Nephron (organoid): ENCODE results near the gene SH3BP4.
A peak's percentile ranks its signal among the peaks of the same experiment; 100 is the strongest.

Experiments
- H3K27ac Mint-ChIP-seq, 3 experiments: 2 replicates each; pipeline ENCODE4 v1.8.0; 2020; ENCODE audit warnings: mixed read lengths in 3 of 3, mild to moderate bottlenecking in 2 of 3, moderate library complexity in 1 of 3
- H3K27me3 Mint-ChIP-seq: 2 replicates; pipeline ENCODE4 v1.8.0; 2021; ENCODE audit warnings: low read depth, mild to moderate bottlenecking, moderate library complexity, mixed read lengths
- H3K36me3 Mint-ChIP-seq: 2 replicates; pipeline ENCODE4 v1.8.0; 2020; ENCODE audit warnings: low read depth, mixed read lengths
- H3K4me1 Mint-ChIP-seq: 2 replicates; pipeline ENCODE4 v1.8.0; 2020; ENCODE audit warnings: mixed read lengths
- H3K4me3 Mint-ChIP-seq, 3 experiments: 2 replicates each; pipeline ENCODE4 v1.8.0; 2020; ENCODE audit warnings: mild to moderate bottlenecking in 3 of 3, mixed read lengths in 3 of 3, moderate library complexity in 2 of 3
- H3K9me3 Mint-ChIP-seq: 2 replicates; pipeline ENCODE4 v1.8.0; 2020; ENCODE audit warnings: mixed read lengths
- TF ChIP-seq, protein P1 (sequence below), 3 experiments: fragments of 200-600 bp; sonication (generic); IDR thresholded peaks; one replicate each; pipeline ENCODE4 v1.5.0; 2021; ENCODE audit warnings: antibody characterized with exemption in 3 of 3; ENCODE audit not compliant: unreplicated experiment in 3 of 3

The SH3BP4 gene

GRCh38 chr2:234994438-234995321 lies 42.9 kb downstream of the SH3BP4 start:
- peaks cover 19% of the 10 kb centered on the region for H3K36me3 Mint-ChIP-seq
- TF ChIP-seq, protein P1, sequence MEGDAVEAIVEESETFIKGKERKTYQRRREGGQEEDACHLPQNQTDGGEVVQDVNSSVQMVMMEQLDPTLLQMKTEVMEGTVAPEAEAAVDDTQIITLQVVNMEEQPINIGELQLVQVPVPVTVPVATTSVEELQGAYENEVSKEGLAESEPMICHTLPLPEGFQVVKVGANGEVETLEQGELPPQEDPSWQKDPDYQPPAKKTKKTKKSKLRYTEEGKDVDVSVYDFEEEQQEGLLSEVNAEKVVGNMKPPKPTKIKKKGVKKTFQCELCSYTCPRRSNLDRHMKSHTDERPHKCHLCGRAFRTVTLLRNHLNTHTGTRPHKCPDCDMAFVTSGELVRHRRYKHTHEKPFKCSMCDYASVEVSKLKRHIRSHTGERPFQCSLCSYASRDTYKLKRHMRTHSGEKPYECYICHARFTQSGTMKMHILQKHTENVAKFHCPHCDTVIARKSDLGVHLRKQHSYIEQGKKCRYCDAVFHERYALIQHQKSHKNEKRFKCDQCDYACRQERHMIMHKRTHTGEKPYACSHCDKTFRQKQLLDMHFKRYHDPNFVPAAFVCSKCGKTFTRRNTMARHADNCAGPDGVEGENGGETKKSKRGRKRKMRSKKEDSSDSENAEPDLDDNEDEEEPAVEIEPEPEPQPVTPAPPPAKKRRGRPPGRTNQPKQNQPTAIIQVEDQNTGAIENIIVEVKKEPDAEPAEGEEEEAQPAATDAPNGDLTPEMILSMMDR (IDR thresholded peaks at IDR 0.05; ENCODE audit: unreplicated experiment in 3 of 3), result no peak
- H3K27ac Mint-ChIP-seq, result peak overlapping the region; percentile 29 to 50 (median 31)
- no peaks in the 10 kb centered on the region for H3K27me3 Mint-ChIP-seq
- no peaks in the 10 kb centered on the region for H3K9me3 Mint-ChIP-seq
- H3K4me1 Mint-ChIP-seq, result peaks cover 52% of the 10 kb centered on the region
- no peak overlapping the region for H3K4me3 Mint-ChIP-seq

DNA sequence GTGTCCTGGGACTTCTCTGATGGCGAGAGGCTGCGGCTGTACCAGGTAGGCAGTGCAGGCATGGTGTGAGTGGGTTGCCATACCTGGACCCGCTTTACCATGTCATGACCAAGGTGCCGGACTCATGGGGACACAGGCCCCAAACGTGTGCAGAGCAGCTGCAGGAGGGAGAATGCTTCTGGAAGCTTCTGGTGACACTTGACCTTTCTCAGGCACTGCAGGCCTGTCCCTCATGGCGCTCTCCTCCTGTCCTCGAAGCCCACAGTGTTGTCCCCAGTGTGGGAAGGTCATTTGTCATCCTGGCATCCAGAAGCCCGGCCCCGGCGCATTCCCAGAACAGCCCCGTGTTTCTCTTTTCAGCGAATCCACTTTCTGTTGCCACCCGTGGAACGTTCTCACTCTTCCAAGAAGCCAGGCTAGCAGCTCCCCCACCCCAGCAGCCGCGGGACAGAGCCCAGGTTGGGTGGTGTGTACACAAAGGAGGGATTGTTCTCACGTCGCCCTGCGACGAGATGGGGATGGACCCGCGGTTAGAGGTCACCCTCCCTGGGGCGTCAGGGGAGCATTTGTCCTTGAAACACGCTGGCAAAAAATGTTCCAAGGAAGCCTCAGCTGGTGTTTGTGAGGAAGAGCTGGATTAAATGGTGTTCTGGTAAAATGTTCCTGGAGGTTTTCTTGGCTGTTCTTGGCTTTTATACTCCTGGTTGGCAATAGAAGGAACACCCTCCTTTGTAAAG lies 43.7 kb downstream of the SH3BP4 start:
- H3K36me3 Mint-ChIP-seq, result peaks cover 19% of the 10 kb centered on the region
- no peaks in the 10 kb centered on the region for H3K27me3 Mint-ChIP-seq
- H3K4me1 Mint-ChIP-seq, result peaks cover 57% of the 10 kb centered on the region
- TF ChIP-seq, protein P1 (IDR thresholded peaks at IDR 0.05; ENCODE audit: unreplicated experiment in 3 of 3), result no peak
- H3K4me3 Mint-ChIP-seq, result no peak overlapping the region
- no peaks in the 10 kb centered on the region for H3K9me3 Mint-ChIP-seq
- H3K27ac Mint-ChIP-seq, result peak overlapping the region; percentile 33 to 80 (median 66)

DNA sequence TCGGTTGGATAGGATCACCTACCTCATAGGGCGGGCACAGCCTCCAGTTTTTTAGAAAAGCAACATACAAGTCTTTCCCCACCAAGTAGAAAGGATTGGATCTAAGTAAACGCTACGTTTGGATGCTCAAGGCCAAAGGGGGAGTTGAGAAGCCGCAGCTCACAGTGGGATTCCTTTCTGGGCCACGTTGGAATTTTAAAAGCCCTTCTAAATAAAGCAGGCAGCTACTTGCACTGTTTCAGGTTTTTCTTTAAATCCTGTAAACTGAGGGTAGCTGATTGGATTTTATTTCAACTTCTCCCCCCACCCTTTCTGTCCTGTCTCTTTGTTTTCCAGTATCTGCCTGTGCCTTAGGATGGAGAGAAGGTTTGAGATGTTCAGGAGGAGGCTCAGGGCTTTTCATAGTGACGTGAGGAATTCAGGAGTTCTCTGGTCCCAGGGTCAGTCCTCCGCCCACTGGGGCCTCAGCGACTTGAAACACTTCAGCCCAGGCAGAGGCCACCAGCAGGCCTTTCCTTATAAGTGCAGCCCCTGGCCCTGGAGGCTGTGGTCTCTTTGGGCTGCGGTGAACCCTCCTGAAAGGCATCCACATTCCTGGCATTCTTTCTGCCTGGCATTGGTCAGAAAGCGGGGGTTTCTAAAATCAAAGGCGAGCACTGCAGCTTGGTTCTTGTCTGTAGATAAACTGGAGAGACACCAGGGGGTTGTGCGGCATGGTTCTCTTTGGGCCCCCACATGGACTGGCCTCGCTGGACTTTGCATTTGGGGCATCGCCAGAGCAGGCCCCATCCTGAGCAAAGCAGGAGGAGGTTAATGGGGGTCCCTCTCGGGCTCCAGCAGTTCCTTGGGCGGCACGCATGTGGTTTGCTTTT lies 44.5 kb downstream of the SH3BP4 start:
- Mint-ChIP-seq H3K4me1 (peaks cover 65% of the 10 kb centered on the region), H3K27ac (peak overlapping the region; percentile 33 to 80 (median 66)), H3K36me3 (peaks cover 22% of the 10 kb centered on the region), H3K9me3 (no peaks in the 10 kb centered on the region), H3K27me3 (no peaks in the 10 kb centered on the region), H3K4me3 (no peak overlapping the region)
- TF ChIP-seq, protein P1 (IDR thresholded peaks at IDR 0.05; ENCODE audit: unreplicated experiment in 3 of 3), result no peak

- peaks cover 66% of the 10 kb centered on the region for H3K4me1 Mint-ChIP-seq
- TF ChIP-seq, protein P1 (IDR thresholded peaks at IDR 0.05; ENCODE audit: unreplicated experiment in 3 of 3), result no peak
- H3K27me3 Mint-ChIP-seq, result no peaks in the 10 kb centered on the region
- peaks cover 26% of the 10 kb centered on the region for H3K36me3 Mint-ChIP-seq
- no peaks in the 10 kb centered on the region for H3K9me3 Mint-ChIP-seq
- peak overlapping the region in 1 of 3 experiments; percentile 33 for H3K27ac Mint-ChIP-seq
- H3K4me3 Mint-ChIP-seq, result no peak overlapping the region
Observed at GRCh38 chr2:234996941-234997270, 45.1 kb downstream of the SH3BP4 start.

DNA sequence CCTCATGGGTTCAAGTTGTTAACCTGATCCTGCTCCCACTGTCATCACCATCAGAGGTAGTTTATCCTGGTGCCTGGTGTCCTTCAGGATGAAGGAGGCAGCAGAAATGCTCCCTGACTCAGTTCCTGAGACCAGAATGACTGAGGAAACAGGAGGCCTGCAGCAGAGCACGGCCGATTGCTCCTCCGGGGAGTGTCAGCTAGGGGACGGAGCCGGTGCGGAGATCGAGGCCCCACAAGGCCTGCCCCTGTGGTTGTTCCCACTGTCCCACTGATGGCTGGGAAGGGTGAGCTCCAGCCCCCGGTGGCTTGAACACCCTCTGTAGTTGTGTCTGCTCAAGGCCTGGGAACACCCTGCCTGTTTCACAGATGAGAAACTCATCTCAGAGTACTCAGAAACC lies 45.6 kb downstream of the SH3BP4 start:
- no peak overlapping the region for H3K27ac Mint-ChIP-seq
- no peaks in the 10 kb centered on the region for H3K9me3 Mint-ChIP-seq
- H3K27me3 Mint-ChIP-seq, result no peaks in the 10 kb centered on the region
- H3K4me3 Mint-ChIP-seq, result no peak overlapping the region
- peaks cover 30% of the 10 kb centered on the region for H3K36me3 Mint-ChIP-seq
- TF ChIP-seq, protein P1 (IDR thresholded peaks at IDR 0.05; ENCODE audit: unreplicated experiment in 3 of 3), result no peak
- H3K4me1 Mint-ChIP-seq, result peaks cover 67% of the 10 kb centered on the region
